Type B pancreatic cell (in vitro differentiated cells): ENCODE data around the gene FAM171A2. TPM values are rescaled to one million over a fixed set of nuclear protein-coding genes. Genes with fewer than 3 reads are reported as not detected.
A peak's percentile ranks its signal among the peaks of the same experiment; 100 is the strongest.
"Not testable (repeated sequence)": the region's sequence is repeated elsewhere in the genome, so short reads cannot be mapped to it uniquely, and the experiment has no call there.

ENCODE experiments used
- DNase-seq: peaks from one replicate; pipeline ENCODE4 v3.0.0; 2021; ENCODE audit warnings: mixed read lengths; ENCODE audit not compliant: unreplicated experiment; ENCODE audit errors: extremely low spot score
- H3K27ac Mint-ChIP-seq: 2 replicates; pipeline ENCODE4 v1.8.0; 2021; ENCODE audit warnings: mild to moderate bottlenecking, mixed read lengths
- H3K27me3 Mint-ChIP-seq: 2 replicates; pipeline ENCODE4 v1.8.0; 2021; ENCODE audit warnings: mixed read lengths
- H3K36me3 Mint-ChIP-seq: 2 replicates; pipeline ENCODE4 v1.8.0; 2021; ENCODE audit warnings: mixed read lengths
- H3K4me1 Mint-ChIP-seq: one replicate; pipeline ENCODE4 v1.8.0; 2021; ENCODE audit warnings: mixed read lengths; ENCODE audit not compliant: unreplicated experiment
- H3K4me3 Mint-ChIP-seq: 2 replicates; pipeline ENCODE4 v1.8.0; 2021; ENCODE audit warnings: mild to moderate bottlenecking, mixed read lengths
- H3K9me3 Mint-ChIP-seq: 2 replicates; pipeline ENCODE4 v1.8.0; 2021; ENCODE audit warnings: mixed read lengths
- total RNA-seq: library from RNA; stranded (reverse); gene quantifications from 2 replicates; pipeline ENCODE4 v1.2.1, GENCODE V29; 2021; ENCODE audit warnings: low replicate concordance
- TF ChIP-seq, protein P1 (sequence below): fragments of 200-600 bp; sonication (generic); conservative IDR thresholded peaks from 2 replicates; pipeline ENCODE4 v1.5.0; 2021; ENCODE audit warnings: antibody characterized with exemption, mild to moderate bottlenecking

FAM171A2 gene
- total RNA-seq, 1 donor from 2014 or later, result 34.7 TPM

- H3K9me3 Mint-ChIP-seq, result no peaks in the 10 kb centered on the region
- no peaks in the 10 kb centered on the region for H3K4me1 Mint-ChIP-seq
- H3K27ac Mint-ChIP-seq, result no peak overlapping the region
- DNase-seq, result peak; percentile 56
- H3K27me3 Mint-ChIP-seq, result no peaks in the 10 kb centered on the region
- TF ChIP-seq, protein P1, sequence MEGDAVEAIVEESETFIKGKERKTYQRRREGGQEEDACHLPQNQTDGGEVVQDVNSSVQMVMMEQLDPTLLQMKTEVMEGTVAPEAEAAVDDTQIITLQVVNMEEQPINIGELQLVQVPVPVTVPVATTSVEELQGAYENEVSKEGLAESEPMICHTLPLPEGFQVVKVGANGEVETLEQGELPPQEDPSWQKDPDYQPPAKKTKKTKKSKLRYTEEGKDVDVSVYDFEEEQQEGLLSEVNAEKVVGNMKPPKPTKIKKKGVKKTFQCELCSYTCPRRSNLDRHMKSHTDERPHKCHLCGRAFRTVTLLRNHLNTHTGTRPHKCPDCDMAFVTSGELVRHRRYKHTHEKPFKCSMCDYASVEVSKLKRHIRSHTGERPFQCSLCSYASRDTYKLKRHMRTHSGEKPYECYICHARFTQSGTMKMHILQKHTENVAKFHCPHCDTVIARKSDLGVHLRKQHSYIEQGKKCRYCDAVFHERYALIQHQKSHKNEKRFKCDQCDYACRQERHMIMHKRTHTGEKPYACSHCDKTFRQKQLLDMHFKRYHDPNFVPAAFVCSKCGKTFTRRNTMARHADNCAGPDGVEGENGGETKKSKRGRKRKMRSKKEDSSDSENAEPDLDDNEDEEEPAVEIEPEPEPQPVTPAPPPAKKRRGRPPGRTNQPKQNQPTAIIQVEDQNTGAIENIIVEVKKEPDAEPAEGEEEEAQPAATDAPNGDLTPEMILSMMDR, result no peak
- peaks cover 22% of the 10 kb centered on the region for H3K36me3 Mint-ChIP-seq
- no peak overlapping the region for H3K4me3 Mint-ChIP-seq
These were observed 35.3 kb upstream of the FAM171A2 start for GRCh38 chr17:44398692-44399691.

DNA sequence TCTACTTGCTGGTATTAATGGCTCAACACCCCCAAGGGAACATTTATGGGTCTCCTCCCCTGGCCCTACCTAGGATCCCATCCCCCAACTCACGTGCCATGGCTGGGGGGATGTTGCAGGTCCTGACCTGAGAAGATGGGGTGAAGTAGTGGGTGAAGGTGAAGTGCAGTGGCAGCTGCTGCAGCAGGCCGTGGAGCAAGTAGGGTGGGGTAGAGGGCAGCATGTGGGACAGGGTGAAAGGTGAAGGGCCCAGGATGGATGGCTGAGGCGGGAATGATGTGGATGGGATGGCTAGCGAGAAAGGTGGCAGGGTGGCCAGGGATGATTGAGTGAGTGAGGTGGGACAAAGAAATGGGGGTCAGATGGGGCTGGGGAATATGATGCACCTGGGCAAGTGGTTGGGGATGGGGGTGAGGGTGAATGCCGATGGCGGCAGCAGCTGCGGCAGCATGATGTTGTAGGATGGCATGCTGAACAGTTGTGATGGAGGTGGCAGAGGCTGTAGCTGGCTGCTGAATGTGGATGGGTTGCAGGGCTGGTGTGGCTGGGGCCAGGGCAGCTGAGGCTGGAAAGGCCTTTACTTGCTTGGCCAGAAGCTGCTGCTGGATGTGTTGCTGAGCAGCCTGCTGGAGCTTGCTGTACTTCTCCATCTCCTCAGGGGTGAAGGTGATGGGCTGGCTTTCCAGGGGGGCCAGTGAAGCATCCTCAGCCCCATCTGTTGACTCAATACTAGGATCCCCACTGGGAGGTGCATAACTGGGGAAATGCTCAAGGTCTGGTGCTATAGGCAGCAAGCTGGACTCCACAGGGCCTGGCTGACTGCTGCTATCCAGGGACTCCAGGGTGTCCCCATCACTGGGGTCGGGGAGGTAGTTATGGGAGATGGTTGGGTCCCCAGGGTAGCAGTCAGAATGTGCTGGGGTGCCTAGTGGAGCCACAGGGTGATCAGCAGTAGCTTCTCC is 34.1 kb upstream of the FAM171A2 start:
- Mint-ChIP-seq H3K36me3 (peaks cover 22% of the 10 kb centered on the region), H3K4me3 (no peak overlapping the region), H3K4me1 (no peaks in the 10 kb centered on the region), H3K9me3 (no peaks in the 10 kb centered on the region), H3K27me3 (no peaks in the 10 kb centered on the region), H3K27ac (no peak overlapping the region)
- TF ChIP-seq, protein P1, result no peak
- peak; percentile 50 for DNase-seq

- Mint-ChIP-seq H3K36me3 (peaks cover 22% of the 10 kb centered on the region), H3K27ac (no peak overlapping the region), H3K9me3 (no peaks in the 10 kb centered on the region), H3K4me3 (no peak overlapping the region), H3K27me3 (no peaks in the 10 kb centered on the region), H3K4me1 (no peaks in the 10 kb centered on the region)
- TF ChIP-seq, protein P1, result no peak
- DNase-seq, result no peak
These were observed 33.3 kb upstream of the FAM171A2 start for GRCh38 chr17:44396946-44397345.

DNA sequence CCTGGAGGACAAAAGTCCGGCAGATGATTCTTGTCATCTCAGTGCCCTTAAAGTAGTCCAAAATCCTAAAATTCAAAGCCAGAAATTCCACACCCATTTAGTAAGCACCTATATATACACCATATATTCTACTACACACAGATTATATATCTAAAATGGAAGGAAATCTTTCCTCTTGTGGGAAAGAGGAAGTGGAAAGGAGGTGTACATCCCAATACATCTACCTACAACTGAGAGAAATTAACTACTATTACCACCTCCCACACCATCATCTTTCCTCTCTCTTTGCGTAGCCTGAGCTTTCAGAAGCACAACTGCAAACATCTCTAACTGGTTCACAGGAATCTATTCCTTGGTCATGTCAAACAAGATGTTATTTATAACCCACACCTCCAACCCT is 31.2 kb upstream of the FAM171A2 start:
- no peak overlapping the region for H3K27ac Mint-ChIP-seq
- no peaks in the 10 kb centered on the region for H3K27me3 Mint-ChIP-seq
- no peaks in the 10 kb centered on the region for H3K9me3 Mint-ChIP-seq
- H3K4me1 Mint-ChIP-seq, result no peaks in the 10 kb centered on the region
- TF ChIP-seq, protein P1, result no peak
- H3K36me3 Mint-ChIP-seq, result peaks cover 16% of the 10 kb centered on the region
- no peak for DNase-seq
- no peak overlapping the region for H3K4me3 Mint-ChIP-seq

- not testable (repeated sequence) for H3K9me3 Mint-ChIP-seq, H3K4me3 Mint-ChIP-seq, H3K27me3 Mint-ChIP-seq, DNase-seq, H3K27ac Mint-ChIP-seq, H3K36me3 Mint-ChIP-seq, H3K4me1 Mint-ChIP-seq
These were observed 30.5 kb upstream of the FAM171A2 start for GRCh38 chr17:44394112-44394511.
